Measurements from ENCODE around the gene INTS11.
"Not testable (repeated sequence)": the region's sequence is repeated elsewhere in the genome, so short reads cannot be mapped to it uniquely, and the experiment has no call there.

The INTS11 gene

DNA sequence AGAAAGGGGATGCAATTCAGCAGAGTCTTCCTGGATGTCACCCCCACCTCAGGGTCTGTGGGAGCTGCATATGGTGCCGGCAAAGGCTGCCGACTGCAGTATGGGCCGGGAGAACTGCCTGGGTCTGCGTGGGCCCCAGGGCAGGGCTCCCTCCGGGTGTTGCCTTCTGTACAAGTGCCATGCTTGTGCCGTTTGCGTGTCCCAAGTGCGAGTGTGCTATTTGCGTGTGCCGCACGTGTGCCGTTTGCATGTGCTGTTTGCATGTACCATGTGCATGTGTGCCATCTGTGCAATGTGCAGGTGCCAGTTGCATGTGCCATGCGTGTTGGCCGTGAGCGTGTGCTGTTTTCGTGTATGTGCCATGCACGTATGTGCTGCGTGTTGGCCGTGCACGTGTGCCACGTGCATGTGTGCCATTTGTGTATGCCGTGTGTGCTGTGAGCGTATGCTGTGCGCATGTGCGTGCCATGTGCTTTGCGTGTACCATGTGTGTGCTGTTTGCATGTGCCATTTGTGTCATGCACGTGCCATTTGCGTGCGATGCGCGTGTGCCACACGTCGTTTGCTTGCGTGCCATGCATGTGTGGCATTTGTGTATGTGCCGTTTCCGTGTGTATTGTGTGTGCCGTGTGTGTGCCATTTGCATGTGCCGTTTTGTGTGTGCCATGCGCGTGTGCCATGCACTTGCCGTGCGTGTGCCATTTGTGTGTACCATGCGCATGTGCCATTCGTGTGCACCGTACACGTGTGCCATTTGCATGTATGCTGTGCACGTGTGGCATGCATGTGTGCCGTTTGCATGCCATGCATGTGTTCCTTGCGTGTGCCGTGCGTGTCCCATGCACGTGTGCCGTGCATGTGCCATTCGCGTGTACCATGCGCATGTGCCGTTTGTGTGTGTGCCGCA, 5.1 kb upstream of the INTS11 start:
- no peak for DNase-seq

DNA sequence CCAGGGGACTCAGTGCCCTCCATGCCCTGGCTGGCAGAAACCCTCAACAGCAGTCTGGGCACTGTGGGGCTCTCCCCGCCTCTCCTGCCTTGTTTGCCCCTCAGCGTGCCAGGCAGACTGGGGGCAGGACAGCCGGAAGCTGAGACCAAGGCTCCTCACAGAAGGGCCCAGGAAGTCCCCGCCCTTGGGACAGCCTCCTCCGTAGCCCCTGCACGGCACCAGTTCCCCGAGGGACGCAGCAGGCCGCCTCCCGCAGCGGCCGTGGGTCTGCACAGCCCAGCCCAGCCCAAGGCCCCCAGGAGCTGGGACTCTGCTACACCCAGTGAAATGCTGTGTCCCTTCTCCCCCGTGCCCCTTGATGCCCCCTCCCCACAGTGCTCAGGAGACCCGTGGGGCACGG, 3.8 kb upstream of the INTS11 start:
- DNase-seq: no peak

DNA sequence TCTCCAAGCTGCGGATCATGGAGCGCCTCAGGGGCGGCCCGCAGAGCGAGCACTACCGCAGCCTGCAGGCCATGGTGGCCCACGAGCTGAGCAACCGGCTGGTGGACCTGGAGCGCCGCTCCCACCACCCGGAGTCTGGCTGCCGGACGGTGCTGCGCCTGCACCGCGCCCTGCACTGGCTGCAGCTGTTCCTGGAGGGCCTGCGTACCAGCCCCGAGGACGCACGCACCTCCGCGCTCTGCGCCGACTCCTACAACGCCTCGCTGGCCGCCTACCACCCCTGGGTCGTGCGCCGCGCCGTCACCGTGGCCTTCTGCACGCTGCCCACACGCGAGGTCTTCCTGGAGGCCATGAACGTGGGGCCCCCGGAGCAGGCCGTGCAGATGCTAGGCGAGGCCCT, 2.8 kb upstream of the INTS11 start:
- DNase-seq: no peak

DNA sequence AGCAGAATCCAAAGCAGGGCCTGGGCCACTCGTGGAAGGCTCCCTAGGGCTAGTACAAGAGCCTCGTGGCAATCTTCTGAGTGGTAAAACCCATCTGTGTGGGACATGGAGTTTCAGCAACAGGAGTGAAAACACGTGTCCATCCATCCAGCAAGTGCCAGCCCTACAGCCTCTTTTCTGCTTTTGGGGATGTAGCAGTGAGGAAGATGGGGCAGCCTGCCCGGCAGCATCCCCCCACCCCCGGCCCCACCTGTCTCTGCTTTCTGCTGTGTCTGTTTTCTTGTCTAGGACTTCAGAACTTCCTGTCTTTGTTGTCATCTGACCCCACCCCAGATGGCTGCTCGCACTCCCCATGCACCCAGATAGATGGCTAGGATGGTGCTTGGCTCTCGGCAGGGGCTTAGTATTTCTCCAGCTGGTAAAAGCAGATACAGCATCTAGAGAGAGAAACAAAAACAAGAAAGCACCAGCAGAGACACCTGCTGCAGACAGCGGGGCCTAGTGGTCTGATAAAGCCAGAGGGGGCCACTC, 1.7 kb upstream of the INTS11 start:
- no peak for DNase-seq

DNA sequence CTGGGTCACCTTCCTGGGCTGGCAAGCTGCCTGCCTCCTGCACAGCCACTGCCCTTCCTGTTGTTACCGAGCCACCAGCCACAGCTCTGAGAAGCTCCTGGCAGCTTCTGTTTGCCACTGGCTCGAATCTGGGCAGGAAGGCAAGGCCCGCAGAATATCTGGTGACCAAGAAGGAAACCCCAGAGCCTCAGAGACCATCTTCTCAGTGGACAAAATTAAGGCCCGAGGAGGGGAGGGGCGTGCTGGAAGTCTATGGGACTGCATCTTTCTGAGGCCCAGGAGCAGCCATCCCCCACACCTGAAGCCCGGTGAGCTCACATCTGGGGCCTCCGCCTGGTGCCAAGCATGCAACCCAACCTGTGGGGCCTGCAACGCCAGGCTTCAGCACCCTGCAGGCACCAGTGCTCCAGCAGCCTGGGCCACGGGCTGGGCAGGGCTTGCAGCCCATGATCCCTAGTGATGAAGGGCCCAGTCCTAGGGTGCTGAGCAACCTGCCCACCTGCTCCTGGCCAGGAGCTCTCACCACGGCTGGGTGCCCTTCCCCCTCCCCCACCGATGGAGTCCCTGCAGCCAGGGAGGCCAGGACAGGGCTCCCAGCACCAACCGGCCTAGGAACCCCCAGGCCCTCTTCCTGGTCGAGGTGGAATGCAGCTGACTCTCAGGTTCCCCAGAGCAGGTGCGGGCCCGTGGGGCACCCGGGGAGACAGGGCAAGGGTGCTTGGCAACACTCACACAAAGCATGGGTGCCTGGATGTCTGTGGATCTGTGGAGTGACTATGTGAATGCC, 1.0 kb upstream of the INTS11 start:
- no peak for DNase-seq

DNA sequence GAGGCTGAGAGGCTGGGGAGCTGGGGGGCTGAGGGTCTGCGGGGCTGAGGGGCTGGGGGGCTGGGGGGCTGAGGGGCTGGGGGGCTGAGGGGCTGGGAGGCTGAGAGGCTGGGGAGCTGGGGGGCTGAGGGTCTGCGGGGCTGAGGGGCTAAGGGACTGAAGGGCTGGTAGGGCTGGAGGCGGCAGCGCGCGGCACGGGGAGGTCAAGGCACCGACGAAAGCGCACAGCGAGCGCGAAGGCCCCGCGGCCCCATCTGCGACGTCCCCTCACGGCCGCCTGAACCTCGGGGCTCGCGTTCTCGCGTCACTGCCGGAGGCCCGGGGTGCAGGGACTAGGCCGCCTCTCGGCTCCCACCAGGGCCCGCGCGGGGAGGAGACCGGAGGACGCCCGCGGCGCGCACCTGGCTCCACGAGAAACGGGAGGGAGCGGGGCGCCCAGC, 356 bp downstream of the INTS11 start:
- no peak for DNase-seq

DNA sequence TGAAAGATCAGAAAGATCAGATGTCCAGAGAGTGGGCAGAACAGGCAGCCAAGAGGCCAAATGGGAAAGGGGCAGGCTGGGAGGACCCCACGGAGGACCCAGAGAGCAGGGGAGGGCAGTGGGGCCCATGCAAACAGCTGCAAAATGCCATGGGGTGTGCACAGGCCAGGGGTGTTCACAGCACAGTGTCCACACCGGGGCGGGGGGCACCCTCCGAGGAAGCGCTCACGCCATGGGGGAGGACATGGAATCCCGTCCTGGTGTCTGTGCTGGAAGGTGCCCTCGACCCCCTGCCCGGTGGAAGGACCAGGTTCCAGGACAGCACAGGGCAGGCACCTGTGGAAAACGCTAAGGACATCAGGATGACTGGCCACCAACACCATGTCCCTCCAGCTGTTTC, 1.5 kb downstream of the INTS11 start:
- no peak for DNase-seq

DNA sequence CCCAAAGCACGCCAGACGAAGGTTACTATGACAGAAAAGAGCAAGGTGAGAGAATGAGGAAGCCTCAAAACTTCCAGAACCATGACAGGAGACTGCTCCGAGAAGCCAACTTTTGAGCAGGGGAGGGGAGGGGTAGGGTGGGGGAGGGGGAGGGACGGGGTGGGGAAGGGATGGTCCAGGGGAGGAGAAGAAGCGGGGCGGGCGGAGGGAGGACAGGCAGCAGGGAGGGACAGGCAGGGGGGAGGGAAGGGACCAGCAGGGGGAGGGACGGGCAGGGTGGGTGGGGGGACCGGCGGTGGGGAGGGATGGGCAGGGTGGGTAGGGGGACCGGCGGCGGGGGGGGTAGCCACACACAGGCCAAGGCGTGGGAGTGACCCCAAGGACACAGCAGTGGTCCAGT, 2.0 kb downstream of the INTS11 start:
- DNase-seq: no peak

DNA sequence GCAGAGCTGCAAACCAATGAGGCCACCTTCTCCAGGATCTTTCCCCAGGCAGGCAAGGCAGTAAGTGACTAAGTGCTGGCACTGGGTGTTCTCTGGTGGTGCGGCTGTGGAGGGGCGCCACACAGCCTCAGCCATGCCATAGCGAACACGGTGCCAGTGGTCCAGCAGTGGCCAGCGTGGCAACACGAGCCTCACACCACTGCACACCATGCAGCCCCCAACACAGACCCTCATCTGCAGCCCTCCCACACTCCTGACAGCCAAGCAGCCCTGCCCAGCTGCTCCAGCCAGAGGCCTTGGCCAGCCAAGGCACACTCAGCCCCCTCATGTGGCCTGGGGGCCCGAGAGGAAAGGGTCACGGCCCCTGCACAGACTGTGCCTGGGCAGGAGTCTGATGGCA, 3.0 kb downstream of the INTS11 start:
- DNase-seq: no peak

DNA sequence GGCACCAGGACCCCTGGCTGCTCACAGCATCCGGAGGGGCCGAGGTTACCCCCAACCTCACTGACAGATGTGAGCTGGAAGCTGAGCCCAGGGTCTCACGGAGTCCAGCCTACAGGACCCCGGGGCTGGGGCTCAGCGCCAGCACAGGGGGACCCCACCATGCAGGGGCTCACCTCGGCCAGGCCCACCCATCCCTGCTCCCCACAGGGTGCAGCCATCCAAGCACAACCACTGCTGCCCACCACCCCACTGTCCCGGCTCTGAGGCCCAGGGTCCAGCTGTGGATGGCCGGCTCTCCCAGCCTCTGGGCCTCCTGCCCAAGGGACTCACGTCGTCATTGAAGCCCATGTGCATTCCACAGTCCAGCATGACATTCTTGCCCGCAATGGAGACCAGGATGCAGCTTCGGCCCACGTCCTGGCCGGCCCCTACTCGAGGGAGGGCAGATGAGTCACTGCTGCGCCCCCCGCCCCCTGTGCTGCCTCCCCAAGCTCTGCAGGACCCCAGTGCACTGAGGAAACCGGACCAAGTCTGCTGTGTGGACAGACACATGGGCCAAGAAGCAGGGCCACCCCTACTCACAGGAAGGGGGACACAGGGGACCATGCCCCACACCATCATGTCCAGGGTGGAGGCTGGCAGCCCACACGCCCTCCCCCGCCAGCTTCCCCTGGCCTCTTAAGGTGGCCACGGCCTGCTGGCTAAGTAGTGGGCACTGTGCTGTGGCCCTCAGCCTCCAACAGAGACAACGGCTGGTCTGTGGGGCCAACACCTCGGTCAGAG, 3.6 kb downstream of the INTS11 start:
- DNase-seq: no peak

DNA sequence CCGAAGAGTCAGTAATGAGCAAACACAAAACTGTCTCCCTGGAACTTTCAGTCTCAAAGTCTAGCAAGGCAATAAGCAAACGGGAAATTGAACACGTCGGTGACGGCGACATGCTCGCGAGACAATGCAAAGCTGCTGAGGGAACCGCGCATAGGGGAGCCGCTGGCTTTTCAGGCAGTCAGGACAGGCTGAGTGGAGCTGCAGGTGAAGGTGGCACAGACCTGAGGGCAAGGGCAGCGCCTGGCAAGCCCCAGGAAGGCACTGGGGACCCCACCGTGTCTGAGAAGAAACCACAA, 4.9 kb downstream of the INTS11 start:
- no peak for DNase-seq

DNA sequence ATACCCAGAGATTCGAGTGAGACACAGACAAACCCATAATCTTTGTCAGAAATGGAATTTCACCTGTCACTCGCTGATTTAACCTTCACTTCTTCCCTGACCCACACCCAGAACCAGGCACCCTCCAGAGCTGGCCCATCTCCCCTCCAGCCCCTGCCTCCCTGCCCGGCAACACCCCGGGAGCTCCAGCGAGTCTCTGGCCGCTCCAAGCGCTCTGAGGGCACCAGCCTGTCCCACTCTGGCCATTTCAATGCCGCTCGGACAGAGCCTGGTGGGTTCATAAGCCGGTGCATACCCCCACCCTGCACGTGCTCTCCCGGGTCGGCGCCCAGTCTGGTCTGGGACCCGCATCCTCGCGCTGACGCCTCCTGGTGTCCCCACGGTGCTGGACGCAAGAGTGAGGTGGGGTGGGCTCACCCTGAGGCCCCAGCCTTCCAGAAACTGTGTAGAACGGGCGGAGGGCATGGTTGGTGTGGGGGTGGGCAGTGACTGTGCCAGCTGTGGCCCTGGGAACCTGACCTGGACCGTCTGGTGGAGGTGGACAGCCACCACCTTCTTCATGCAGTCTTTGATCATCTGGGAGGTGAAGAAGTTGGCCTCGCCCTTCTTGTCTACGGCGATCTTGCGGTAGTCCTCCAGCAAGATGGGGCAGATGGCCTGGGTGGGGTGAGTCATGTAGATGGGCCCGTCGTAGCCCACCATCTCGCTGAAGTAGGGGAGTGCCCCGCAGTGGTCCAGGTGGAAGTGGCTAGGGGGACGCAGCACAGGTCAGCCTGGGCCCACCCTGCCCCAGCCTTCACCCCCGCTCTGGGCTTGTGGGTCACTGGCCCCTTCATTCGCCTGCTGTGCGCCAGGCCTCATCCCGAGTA, 5.4 kb downstream of the INTS11 start:
- DNase-seq: no peak

DNA sequence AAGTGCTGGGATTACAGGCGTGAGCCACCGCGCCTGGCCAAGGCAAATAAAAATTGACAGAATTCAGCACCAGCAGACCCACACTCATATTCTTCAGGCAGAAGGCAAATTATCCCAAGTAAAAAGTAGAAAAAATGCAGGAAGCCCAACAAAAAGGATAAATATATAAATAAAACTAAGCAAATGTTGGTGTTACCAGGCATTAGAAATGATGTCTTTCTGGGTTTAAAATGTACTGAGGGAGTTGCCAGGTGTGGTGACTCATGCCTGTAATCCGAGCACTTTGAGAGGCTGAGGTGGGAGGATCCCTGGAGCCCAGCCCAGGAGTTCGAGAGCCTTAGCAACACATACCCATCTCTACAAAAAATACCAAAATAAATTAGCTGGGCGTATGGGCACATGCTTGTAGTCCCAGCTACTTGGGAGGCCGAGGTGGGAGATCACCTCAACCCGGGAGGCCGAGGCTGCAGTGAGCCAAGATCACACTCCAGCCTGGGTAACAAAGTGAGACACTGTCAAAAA, 6.3 kb downstream of the INTS11 start:
- no peak for DNase-seq

DNA sequence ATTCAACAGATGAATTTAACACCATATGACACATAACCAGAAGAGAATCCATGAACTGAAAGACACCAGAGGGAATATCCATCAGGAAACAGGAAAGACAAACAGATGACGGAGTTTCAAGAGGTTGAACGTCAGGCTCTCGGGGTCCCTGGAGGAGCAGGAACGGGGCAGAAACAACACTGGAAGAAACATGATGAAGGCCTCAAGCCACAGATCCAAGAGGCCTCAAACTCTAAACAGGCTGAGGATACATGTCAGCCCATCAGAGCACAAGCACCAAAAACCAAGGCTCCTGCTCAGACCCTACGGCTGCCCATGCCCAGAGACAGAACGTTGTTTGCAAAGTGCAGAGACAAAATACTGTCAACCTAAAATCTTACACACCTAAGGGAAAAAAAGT, 7.0 kb downstream of the INTS11 start:
- no peak for DNase-seq

DNA sequence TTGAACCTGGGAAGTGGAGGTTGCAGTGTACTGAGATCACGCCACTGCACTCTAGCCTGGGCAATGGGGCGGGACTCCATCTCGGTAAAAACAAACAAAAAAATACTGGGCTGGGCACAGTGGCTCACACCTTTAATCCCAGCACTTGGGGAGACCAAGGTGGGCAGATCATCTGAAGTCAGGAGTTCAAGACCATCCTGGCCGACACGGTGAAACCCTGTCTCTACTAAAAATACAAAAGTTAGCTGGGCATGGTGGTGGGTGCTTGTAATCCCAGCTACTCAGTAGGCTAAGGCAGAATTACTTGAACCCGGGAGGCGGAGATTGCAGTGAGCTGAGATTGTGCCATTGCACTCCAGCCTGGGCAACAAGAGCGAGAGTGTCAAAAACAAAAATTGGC, 8.3 kb downstream of the INTS11 start:
- DNase-seq: not testable (repeated sequence)

DNA sequence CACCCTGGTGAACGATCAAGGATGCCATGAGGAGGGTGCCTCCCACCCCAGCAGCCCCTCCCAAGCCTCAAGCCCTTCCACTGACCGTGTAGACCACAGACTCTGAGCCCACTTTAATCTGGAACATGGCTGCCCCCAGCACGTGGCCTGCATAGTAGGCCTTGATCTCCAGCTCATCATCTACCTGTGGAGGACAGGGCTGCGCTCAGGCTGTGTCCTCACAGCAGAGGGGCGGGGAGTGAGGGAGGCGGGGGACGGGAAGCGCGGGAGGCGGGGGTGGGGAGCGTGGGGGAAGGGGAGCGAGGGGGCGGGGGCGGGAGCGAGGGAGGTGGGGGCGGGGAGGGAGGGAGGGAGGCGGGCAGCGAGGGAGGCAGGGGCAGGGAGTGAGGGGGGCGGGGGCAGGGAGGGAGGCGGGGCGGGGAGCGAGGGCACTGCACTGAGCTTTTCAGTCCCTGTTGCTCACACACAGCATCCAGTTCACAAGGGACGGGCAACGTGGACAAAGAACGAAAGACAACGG, 9.0 kb downstream of the INTS11 start:
- DNase-seq: no peak

DNA sequence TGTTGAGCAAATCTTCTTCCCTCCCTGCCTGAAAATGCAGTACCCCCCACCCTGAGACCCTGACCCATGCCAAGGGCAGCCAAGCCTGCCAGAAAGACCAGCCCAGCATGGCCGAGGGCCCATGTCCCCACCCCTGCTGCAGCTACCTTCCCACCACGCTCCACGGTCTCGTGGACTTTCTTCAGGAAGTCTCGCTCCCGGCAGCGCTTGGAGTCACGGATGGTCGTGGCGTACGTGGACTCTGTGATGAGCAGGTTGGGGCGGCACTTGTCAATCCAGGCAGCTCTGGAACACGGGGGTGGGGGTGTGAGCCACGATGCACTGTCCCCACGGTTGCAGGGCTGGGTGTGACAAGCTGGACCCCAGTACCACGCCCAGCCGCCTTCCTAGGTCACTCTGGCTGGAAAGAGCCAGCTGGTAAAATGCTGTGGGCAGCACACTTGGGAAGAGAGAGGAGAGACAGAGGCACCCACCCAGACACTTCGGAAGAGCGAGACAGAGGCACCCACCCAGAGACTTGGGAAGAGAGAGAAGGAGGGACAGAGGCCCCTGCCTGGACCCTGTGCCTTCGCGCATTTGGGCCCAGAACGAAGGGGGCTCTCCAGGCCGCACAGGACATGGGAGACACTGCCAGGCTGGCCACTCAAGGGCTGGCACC, 9.7 kb downstream of the INTS11 start:
- DNase-seq: no peak

DNA sequence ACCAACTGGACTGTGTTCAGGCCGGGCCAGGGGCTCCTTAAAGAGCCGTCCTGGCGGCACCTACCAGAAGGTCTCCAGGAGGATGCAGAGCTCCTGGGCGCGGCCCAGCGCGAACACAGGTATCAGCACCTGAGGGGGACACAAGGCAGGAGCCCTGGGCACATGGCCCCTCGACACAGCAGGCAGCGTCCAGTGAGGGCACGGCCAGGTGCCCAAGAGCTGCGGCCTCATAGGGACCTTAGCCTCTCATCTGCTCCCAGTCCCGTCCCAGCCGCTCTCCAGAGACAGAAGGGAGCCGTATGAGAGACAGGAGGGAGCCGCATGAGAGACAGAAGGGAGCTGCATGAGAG, 10.2 kb downstream of the INTS11 start:
- DNase-seq: no peak

DNA sequence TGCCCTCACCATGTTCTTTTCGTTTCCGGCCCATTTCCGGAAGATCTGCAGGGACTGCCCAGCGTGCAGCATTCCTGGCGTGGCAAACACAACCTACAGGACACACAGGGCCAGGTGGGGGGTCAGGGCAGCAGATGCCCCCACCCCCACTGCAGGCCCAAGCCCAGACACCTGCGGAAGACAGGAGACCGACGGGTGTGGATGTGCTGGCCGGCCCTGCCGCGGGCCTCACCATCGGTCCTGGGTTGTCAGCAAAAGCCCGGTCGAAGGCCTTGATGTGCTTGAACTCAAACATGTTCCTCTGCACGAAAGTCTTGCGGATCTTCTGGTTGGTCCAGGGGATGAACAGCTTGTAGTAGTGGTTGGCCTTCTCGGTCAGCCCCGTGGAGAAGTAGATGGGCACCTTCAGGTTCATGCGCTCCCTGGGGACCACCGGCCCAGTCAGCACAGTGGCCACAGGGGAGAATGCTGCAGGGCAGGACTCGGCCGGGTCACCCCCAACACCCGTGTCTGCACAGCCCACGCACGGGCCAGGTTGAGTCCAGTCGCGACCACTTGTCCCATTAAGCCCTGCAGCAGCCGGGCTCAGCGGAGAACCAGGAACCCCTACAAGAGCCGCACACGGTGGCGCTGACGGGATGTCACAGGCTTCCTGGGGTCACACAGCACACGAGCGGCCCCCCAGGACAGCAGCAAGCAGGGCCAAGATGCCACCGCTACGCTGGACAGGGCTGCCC, 10.8 kb downstream of the INTS11 start:
- no peak for DNase-seq

DNA sequence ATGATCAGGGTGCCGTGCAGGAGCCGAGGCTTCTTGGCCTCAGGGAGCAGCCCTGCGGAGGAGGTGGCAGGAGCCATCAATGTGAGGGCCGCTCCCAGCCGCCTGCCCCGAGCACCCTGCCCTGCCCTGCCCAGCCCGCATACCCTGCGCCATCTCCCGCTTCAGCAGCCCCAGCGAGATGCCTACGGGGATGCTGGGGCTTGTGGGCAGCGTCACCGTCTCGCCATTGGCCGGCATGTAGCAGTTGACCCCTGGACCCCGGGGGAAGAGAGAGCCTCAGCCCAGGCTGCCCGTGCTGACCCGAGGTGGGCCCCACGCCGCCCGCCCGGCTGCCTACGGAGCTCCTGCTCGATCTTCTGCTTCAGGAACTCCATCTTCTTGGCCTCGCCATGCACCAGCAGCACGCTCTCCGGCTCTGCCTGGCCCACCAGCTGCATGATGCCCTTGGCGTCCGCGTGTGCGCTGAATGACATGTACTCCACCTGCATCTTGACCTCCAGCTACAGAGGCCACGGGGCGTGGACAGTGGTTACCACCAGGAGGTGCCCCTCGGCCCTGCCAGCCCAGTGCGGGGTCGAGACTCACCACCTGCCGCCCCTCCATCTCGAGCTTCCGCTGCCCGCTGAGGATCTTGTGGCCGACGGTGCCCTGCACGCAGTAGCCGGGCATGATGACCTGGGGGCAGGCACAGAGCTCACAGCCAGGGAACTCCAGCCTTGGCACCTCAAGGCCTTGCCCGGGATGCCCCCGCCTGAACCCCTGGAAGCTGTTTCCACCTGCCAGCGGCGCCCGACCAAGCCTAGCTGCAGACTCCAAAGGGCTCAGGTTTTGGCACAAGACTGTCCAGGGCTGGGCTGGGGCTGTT, 11.8 kb downstream of the INTS11 start:
- no peak for DNase-seq

All from activated CD4-positive, alpha-beta T cell treated with anti-CD3 and anti-CD28 coated beads, Interleukin-10, Interleukin-2, amounts not matched to agents 100 ng/mL and 50 ng/mL, durations not matched to agents 16 hours and 8 hours (primary cell).